Measurements from ENCODE around the gene CIAO3. TPM values are rescaled to one million over a fixed set of nuclear protein-coding genes. Genes with fewer than 3 reads are reported as not detected.

CIAO3 gene
- total RNA-seq, 2 donors from 2014 or later, result 25.4 to 26.4 TPM

- Histone ChIP-seq H3K4me3 (peak within 1 kb of the TSS; percentile 0 to 29), H3K27ac (peak within 1 kb of the TSS; percentile 86 to 95 (median 92)), H3K9me3 (no peaks in the 10 kb centered on the region), H3K27me3 (no peaks in the 10 kb centered on the region), H3K36me3 (replicated peaks in 1 of 2; ENCODE audit: insufficient read depth in 1 of 2, low read depth in 2 of 2) (peaks cover 7 to 12% of the 10 kb centered on the region in 2 donors), H3K4me1 (peaks cover 59% of the 10 kb centered on the region)
- 0% methylated on average over 3 to 76 of the region's 91 CpGs for WGBS, 2 donors
- ATAC-seq (peak; percentile 64), DNase-seq (peak; percentile 86 to 90 (median 87))
- peak; percentile 35 to 57 (median 41) for TF ChIP-seq POLR2A (IDR thresholded peaks at IDR 0.05)
- TF ChIP-seq, protein P1, sequence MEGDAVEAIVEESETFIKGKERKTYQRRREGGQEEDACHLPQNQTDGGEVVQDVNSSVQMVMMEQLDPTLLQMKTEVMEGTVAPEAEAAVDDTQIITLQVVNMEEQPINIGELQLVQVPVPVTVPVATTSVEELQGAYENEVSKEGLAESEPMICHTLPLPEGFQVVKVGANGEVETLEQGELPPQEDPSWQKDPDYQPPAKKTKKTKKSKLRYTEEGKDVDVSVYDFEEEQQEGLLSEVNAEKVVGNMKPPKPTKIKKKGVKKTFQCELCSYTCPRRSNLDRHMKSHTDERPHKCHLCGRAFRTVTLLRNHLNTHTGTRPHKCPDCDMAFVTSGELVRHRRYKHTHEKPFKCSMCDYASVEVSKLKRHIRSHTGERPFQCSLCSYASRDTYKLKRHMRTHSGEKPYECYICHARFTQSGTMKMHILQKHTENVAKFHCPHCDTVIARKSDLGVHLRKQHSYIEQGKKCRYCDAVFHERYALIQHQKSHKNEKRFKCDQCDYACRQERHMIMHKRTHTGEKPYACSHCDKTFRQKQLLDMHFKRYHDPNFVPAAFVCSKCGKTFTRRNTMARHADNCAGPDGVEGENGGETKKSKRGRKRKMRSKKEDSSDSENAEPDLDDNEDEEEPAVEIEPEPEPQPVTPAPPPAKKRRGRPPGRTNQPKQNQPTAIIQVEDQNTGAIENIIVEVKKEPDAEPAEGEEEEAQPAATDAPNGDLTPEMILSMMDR (IDR thresholded peaks at IDR 0.05), result no peak
- intact Hi-C loops (cut with DNase I), result no loop called here
Observed at GRCh38 chr16:679814-680624, 60.8 kb downstream of the CIAO3 start, which contains the start of gene STUB1. Gene STUB1 (plus strand): TSS chr16:680410. CDS start chr16:680526, 116 bp downstream.

MicroRNAs encoded within 50 kb of the gene (microRNA counts, 767-probe panel; counts per million panel counts)
- microRNA hsa-miR-662, result 0 to 736 counts per million in 2 donors

Small RNAs within 50 kb of the gene (microRNA-seq; reads per million reads assigned to microRNA genes)
- 0 reads per million in 2 donors for gene MIR662 (ENCODE audit: borderline number of aligned reads in 2 of 2, borderline replicate concordance in 2 of 2)

Small RNAs within 50 kb of the gene (small RNA-seq; reads per million reads assigned to genes)
- gene MIR662, result not detected

Other genes with a start within 250 kb of the CIAO3 start
- gene CAPN15, start 213.3 kb downstream of the CIAO3 start, total RNA-seq, result 100 to 1,000 TPM in 1 of 2 donors, 10 to 100 TPM in 1; 48.0 to 104 TPM
- gene PRR35, start 180.6 kb downstream of the CIAO3 start, total RNA-seq, result not detected
- under 1 TPM in 1 of 2 donors, not detected in 1; 0.52 TPM for gene NHLRC4, start 174.0 kb downstream of the CIAO3 start, total RNA-seq
- gene PIGQ, start 171.0 kb downstream of the CIAO3 start, total RNA-seq, result 10 to 100 TPM; 76.5 to 83.1 TPM
- gene RAB40C, start 150.9 kb downstream of the CIAO3 start, total RNA-seq, result 10 to 100 TPM; 37.2 to 41.0 TPM
- 1 to 10 TPM; 3.9 to 5.6 TPM for gene WFIKKN1, start 110.0 kb downstream of the CIAO3 start, total RNA-seq
- gene METTL26, start 104.7 kb downstream of the CIAO3 start, total RNA-seq, result 100 to 1,000 TPM in 1 of 2 donors, 10 to 100 TPM in 1; 76.8 to 115 TPM
- 10 to 100 TPM; 41.2 to 47.5 TPM for gene MCRIP2, start 99.2 kb downstream of the CIAO3 start, total RNA-seq
- gene WDR90, start 91.6 kb downstream of the CIAO3 start, total RNA-seq, result 100 to 1,000 TPM in 1 of 2 donors, 10 to 100 TPM in 1; 15.8 to 111 TPM
- 10 to 100 TPM; 65.6 to 89.0 TPM for gene RHOT2, start 72.9 kb downstream of the CIAO3 start, total RNA-seq
- gene RHBDL1, start 65.3 kb downstream of the CIAO3 start, total RNA-seq, result 1 to 10 TPM; 1.8 to 4.3 TPM
- 100 to 1,000 TPM in 1 of 2 donors, 10 to 100 TPM in 1; 63.3 to 205 TPM for gene STUB1, start 60.6 kb downstream of the CIAO3 start, total RNA-seq
- 100 to 1,000 TPM in 1 of 2 donors, 10 to 100 TPM in 1; 49.5 to 128 TPM for gene JMJD8, start 56.7 kb downstream of the CIAO3 start, total RNA-seq
- gene WDR24, start 50.6 kb downstream of the CIAO3 start, total RNA-seq, result 10 to 100 TPM in 1 of 2 donors, 1 to 10 TPM in 1; 8.6 to 16.8 TPM
- gene FBXL16, start 35.2 kb downstream of the CIAO3 start, total RNA-seq, result 1 to 10 TPM; 1.0 to 2.3 TPM
- 10 to 100 TPM; 36.6 to 71.9 TPM for gene METRN, start 25.9 kb downstream of the CIAO3 start, total RNA-seq
- 100 to 1,000 TPM in 1 of 2 donors, 10 to 100 TPM in 1; 71.6 to 189 TPM for gene ANTKMT, start 19.9 kb downstream of the CIAO3 start, total RNA-seq
- gene CCDC78, start 14.6 kb downstream of the CIAO3 start, total RNA-seq, result not detected
- gene HAGHL, start 13.9 kb downstream of the CIAO3 start, total RNA-seq, result 1 to 10 TPM in 1 of 2 donors, not detected in 1; 2.6 TPM
- 1 to 10 TPM in 1 of 2 donors, not detected in 1; 2.1 TPM for gene MSLN, start 19.7 kb upstream of the CIAO3 start, total RNA-seq
- gene RPUSD1, start 47.4 kb upstream of the CIAO3 start, total RNA-seq, result 10 to 100 TPM; 19.7 to 31.3 TPM
- gene CHTF18, start 47.6 kb upstream of the CIAO3 start, total RNA-seq, result 10 to 100 TPM in 1 of 2 donors, 1 to 10 TPM in 1; 7.5 to 14.5 TPM
- not detected for gene GNG13, start 59.7 kb upstream of the CIAO3 start, total RNA-seq
- 10 to 100 TPM; 15.8 to 20.1 TPM for gene LMF1, start 230.0 kb upstream of the CIAO3 start, total RNA-seq
- 1 to 10 TPM; 2.6 to 3.3 TPM for gene SOX8, start 240.8 kb upstream of the CIAO3 start, total RNA-seq